HFF-Myc (cell line): Measurements from ENCODE around the gene YDJC.
"Not testable (repeated sequence)": the region's sequence is repeated elsewhere in the genome, so short reads cannot be mapped to it uniquely, and the experiment has no call there.

Experiments used
- DNase-seq: peaks from one replicate; pipeline ENCODE4 v3.0.0-alpha.2; 2011; ENCODE audit warnings: low read depth; ENCODE audit errors: extremely low read depth
- H3K4me3 ChIP-seq: replicated peaks from 2 replicates; pipeline ENCODE4 v1.5.1; 2011; ENCODE audit warnings: low read depth, mild to moderate bottlenecking, control low read depth, low read length
- TF ChIP-seq, protein P1 (sequence below): IDR thresholded peaks from 2 replicates; pipeline ENCODE4 v1.5.1; 2012; ENCODE audit warnings: mild to moderate bottlenecking, low read depth, low read length, control low read depth; ENCODE audit errors: missing control alignments

Gene YDJC

DNA sequence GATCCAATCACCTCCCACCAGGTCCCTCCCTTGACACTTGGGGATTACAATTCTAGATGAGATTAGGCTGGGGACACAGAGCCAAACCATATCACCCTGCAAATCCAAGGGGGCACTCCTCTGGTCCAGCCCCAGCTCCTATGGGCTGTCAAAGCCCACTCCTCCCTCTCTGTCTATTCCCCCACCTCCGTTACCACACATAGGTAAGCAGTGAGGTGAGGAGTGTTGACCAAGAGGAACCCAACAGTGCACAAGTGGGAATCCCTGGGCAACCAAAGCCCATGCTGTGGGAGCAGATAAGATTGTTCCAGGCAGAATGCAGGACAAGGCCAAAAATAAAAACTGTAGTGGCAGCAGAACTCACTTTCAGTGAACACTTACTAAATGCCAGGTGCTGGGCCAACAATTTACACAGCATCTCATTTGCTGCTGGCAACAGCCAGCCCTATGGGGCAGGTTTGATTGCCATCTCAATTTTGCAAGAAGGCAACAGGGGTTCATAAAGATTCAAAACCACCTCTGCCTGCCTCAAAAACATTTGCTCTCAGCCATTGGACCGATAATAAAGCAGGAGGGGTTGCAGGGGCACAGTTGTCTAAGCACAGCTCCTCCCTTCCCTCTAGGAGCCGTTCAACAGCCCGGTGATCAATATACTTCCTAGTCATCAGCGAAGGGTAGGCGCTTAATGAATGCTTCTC, 21.1 kb upstream of the YDJC start:
- peak overlapping the region; percentile 82 for H3K4me3 ChIP-seq
- TF ChIP-seq, protein P1, sequence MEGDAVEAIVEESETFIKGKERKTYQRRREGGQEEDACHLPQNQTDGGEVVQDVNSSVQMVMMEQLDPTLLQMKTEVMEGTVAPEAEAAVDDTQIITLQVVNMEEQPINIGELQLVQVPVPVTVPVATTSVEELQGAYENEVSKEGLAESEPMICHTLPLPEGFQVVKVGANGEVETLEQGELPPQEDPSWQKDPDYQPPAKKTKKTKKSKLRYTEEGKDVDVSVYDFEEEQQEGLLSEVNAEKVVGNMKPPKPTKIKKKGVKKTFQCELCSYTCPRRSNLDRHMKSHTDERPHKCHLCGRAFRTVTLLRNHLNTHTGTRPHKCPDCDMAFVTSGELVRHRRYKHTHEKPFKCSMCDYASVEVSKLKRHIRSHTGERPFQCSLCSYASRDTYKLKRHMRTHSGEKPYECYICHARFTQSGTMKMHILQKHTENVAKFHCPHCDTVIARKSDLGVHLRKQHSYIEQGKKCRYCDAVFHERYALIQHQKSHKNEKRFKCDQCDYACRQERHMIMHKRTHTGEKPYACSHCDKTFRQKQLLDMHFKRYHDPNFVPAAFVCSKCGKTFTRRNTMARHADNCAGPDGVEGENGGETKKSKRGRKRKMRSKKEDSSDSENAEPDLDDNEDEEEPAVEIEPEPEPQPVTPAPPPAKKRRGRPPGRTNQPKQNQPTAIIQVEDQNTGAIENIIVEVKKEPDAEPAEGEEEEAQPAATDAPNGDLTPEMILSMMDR: no peak
- no peak for DNase-seq

DNA sequence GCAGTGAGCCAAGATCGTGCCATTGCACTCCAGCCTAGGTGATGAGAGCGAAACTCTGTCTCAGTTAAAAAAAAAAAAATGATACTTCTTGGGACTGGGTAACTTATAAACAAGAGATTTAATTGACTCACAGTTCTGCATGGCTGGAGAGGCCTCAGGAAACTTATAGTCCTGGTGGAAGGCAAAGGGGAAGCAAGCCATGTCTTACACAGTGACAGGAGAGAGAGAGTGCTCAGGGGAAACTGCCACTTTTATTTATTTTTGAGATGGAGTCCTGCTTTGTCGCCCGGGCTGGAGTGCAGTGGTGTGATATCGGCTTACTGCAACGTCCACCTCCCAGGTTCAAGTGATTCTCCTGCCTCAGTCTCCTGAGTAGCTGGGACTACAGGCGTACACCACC, 20.5 kb upstream of the YDJC start:
- TF ChIP-seq, protein P1: no peak
- no peak for DNase-seq
- H3K4me3 ChIP-seq: no peak overlapping the region

DNA sequence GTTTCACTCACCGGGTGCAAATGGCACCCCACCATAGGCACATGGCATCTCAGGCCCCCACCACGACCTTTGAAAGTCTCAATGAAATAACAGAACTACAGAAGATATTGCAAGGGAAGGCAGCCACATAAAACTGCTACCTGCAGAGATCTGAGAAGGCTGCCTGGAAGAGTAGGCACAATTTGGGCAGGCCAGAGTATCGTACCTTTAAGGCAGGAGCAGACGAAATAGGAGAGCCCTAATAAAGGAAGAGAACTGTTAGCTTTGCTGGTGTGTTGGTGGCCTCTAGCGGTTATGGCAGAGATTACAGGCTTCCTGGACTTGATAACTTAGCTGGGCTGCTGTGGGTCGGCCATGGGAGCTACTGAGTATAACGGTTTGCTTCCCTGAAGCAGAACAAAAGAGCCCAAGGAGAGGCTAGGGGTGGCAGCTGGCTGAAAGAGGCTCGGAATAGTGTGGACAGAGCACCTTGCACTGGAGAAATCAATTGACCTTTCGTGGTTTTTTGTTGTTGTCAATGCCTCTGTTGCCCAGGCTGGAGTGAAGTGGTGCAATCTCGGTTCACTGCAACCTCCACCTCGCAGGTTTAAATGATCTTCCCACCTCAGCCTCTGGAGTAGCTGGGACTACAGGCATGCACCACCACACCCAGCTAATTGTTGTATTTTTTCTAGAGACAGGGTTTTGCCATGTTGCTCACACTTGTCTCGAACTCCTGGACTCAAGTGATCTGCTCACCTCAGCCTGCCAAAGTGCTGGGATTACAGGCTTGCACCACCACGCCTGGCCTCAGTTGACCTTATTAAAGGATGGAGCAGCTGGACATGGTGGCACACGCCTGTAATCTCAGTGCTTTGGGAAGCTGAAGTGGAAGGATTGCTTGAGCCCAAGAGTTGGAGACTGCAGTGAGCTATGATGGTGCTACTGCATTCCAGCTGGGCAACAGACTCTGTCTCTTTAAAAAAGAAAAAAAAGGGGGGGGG, 17.1 kb upstream of the YDJC start:
- peak; percentile 71 for DNase-seq
- TF ChIP-seq, protein P1: peak; percentile 88
- H3K4me3 ChIP-seq: no peak overlapping the region

DNA sequence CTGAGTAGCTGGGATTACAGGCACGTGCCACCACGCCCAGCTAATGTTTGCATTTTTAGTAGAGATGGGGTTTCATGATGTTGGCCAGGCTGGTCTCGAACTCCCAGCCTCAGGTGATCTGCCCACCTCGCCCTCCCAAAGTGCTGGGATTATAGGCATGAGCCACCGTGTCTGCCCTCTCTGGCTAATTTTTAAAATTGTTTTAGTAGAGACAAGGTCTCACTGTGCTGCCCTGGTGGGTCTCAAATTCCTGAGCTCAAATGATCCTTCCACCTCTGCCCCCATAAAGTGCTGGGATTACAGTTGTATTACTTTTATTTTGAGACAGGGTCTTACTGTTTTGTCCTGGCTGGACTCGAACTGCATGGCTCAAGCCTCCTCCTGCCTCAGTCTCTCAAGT, 15.7 kb upstream of the YDJC start:
- DNase-seq, H3K4me3 ChIP-seq: not testable (repeated sequence)

DNA sequence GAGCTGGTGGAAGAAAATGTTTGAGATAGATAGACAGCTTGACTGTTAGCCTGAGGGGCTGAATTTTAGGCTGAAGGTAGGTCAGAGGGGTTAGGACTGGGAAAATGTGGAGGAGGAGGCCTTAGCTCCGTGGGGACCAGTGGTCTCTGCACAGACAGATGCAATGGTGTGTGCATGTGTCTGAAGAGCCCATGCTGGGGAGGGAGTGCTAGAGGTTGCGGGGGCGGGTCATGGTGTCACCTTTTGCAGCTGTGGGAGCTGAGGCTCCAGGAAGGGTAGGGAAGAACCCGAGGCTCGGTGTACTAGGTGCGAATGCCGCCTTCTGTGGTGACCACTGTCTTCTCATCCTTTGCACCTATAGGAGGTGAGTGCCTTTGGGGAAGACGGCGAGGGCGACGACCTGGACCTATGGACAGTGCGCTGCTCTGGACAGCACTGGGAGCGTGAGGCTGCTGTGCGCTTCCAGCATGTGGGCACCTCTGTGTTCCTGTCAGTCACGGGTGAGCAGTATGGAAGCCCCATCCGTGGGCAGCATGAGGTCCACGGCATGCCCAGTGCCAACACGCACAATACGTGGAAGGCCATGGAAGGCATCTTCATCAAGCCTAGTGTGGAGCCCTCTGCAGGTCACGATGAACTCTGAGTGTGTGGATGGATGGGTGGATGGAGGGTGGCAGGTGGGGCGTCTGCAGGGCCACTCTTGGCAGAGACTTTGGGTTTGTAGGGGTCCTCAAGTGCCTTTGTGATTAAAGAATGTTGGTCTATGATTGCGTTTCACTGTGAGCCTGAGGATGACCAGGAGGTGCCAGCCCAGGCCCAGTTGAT, 13.9 kb upstream of the YDJC start:
- H3K4me3 ChIP-seq: peak overlapping the region; percentile 79

DNA sequence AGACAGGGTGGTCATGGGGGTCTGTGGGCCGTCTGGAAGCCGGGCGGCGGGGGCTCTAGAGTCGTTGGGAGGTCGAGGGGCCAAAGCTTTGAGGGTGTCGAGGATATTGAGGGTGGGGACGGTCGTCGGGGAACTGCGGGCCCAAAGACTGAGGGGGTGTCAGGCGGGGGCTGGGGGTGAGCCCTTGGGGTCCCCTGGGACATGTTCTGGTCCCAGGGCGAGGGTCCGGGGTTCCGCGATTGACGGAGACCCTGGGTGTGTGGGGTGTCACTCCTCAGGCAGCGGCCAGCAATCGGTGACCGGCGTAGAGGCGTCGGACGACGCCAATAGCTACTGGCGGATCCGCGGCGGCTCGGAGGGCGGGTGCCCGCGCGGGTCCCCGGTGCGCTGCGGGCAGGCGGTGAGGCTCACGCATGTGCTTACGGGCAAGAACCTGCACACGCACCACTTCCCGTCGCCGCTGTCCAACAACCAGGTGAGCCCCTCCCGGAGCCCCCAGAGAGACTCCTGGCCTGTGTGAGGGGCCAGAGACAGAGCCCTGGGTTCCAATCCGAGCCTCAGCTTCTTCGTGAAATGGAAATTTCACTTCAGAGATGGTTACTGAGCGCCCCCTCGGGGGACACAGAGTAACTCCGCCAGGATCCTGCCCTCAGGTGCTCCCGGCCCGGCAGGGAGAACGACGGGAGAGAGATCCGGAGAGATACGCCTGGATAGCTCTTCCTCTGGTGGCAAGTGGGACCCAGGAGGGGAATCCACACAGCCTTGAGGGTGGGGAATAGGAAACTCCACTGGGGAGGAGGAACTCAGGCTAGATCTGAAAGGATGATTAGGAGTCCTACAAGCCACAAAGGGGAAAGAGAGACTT, 13.0 kb upstream of the YDJC start:
- TF ChIP-seq, protein P1: peak; percentile 62
- H3K4me3 ChIP-seq: peak overlapping the region; percentile 79
- no peak for DNase-seq

More for the DNA sequence above, 13.9 kb upstream of the YDJC start:
- no peak for DNase-seq
- TF ChIP-seq, protein P1: peak; percentile 6
